ENCODE data around the gene FBXW9. TPM values are rescaled to one million over a fixed set of nuclear protein-coding genes. Genes with fewer than 3 reads are reported as not detected.
A peak's percentile ranks its signal among the peaks of the same experiment; 100 is the strongest.
"Not testable (repeated sequence)": the region's sequence is repeated elsewhere in the genome, so short reads cannot be mapped to it uniquely, and the experiment has no call there.

FBXW9 gene
- total RNA-seq, 1 donor from 2014 or later, result 1.8 TPM

DNA sequence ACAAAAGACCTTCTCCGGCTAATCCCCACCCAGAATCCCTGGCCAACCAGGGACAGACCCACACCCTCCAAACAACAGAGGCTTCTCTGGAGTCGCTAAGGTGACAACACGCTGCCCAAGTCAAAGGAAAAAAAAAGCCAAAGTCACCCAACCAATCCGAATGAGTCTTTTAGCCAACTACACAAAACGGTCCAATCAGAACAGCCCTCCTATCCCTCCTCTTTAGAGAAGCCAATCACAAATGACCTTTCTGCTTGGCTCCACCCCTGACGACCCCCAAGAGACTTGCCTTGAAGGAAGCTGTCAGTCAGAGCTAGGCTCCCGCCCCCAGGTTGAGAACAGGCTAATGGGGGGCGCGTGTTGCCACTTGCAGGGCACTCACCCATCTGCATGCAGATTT is 6.6 kb upstream of the FBXW9 start:
- intact Hi-C loops (cut with micrococcal nuclease), result no loop called here
- TF ChIP-seq, protein P1, sequence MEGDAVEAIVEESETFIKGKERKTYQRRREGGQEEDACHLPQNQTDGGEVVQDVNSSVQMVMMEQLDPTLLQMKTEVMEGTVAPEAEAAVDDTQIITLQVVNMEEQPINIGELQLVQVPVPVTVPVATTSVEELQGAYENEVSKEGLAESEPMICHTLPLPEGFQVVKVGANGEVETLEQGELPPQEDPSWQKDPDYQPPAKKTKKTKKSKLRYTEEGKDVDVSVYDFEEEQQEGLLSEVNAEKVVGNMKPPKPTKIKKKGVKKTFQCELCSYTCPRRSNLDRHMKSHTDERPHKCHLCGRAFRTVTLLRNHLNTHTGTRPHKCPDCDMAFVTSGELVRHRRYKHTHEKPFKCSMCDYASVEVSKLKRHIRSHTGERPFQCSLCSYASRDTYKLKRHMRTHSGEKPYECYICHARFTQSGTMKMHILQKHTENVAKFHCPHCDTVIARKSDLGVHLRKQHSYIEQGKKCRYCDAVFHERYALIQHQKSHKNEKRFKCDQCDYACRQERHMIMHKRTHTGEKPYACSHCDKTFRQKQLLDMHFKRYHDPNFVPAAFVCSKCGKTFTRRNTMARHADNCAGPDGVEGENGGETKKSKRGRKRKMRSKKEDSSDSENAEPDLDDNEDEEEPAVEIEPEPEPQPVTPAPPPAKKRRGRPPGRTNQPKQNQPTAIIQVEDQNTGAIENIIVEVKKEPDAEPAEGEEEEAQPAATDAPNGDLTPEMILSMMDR (IDR thresholded peaks at IDR 0.05; ENCODE audit: borderline replicate concordance), result no peak
- no peak for DNase-seq

DNA sequence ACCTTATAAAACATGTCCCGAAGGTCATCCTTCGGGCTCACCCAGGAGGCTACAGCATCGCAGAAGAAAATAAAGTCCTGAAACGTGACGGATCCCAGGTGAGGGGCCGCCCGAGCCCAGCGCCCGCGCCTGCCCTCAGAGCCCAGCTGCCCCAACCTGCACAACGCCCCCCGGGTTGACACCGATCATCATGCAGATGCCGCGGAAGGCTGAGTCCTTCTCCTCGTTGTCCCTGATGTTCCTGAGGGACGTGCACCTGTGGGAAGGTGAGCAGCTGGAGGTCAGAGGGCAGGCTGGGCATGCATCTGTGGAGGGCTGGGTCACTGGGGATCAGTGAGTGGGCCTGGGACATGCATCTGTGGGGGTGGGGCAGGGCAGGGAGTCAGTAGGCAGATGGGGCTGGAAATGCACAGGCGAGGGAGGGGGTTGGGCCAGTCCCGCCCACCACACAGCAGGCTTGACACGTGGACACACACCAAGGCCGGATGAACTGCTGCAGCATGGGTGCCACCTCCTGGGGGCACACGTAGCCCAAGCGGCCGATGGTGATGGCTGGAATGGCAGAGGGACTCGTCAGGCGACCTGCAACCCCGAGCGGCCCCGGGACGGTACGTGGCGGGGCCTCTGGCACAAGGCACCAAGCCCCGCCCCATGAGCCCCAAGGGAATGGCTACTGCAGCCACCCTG is 5.3 kb upstream of the FBXW9 start:
- H3K27ac ChIP-seq (replicated peaks), result no peak overlapping the region
- peaks cover 7% of the 10 kb centered on the region for H3K4me1 ChIP-seq
- intact Hi-C loops (cut with micrococcal nuclease), result no loop called here
- no peak for DNase-seq
- peaks cover 80% of the 10 kb centered on the region for H3K36me3 ChIP-seq
- H3K27me3 ChIP-seq (ENCODE audit: low read depth), result no peaks in the 10 kb centered on the region
- no peak overlapping the region for H3K4me3 ChIP-seq
- TF ChIP-seq, protein P1 (IDR thresholded peaks at IDR 0.05; ENCODE audit: borderline replicate concordance), result no peak
- no peaks in the 10 kb centered on the region for H3K9me3 ChIP-seq (replicated peaks)

More for the DNA sequence above, 6.6 kb upstream of the FBXW9 start:
- Histone ChIP-seq H3K27me3 (ENCODE audit: low read depth) (no peaks in the 10 kb centered on the region), H3K36me3 (peaks cover 92% of the 10 kb centered on the region), H3K9me3 (replicated peaks) (no peaks in the 10 kb centered on the region), H3K4me3 (no peak overlapping the region), H3K27ac (replicated peaks) (no peak overlapping the region), H3K4me1 (no peaks in the 10 kb centered on the region)

DNA sequence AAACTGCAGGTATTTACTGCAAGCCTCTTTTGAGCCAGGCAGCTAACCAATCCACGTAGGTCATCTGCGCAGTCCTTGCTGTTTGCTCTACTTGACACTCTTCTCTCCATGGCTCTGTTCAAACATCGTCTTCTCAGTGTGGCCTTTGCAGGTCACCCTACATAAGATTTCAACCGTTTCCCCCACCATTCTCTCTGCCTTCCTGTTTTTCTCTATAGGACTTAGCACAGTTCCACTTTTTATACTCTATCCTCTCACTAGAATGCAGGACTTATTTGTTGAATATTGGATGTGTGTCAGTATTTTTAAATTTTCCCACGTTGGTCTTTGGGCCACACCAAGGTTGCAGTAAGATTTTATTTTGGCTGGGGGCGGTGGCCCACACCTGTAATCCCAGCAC is 1.7 kb upstream of the FBXW9 start:
- TF ChIP-seq, protein P1 (IDR thresholded peaks at IDR 0.05; ENCODE audit: borderline replicate concordance), result no peak
- Histone ChIP-seq H3K27ac (replicated peaks) (no peak overlapping the region), H3K4me3 (no peak overlapping the region), H3K9me3 (replicated peaks) (no peaks in the 10 kb centered on the region), H3K4me1 (peaks cover 23% of the 10 kb centered on the region), H3K36me3 (peaks cover 44% of the 10 kb centered on the region), H3K27me3 (ENCODE audit: low read depth) (no peaks in the 10 kb centered on the region)
- intact Hi-C loops (cut with micrococcal nuclease), result no loop called here
- DNase-seq, result no peak

DNA sequence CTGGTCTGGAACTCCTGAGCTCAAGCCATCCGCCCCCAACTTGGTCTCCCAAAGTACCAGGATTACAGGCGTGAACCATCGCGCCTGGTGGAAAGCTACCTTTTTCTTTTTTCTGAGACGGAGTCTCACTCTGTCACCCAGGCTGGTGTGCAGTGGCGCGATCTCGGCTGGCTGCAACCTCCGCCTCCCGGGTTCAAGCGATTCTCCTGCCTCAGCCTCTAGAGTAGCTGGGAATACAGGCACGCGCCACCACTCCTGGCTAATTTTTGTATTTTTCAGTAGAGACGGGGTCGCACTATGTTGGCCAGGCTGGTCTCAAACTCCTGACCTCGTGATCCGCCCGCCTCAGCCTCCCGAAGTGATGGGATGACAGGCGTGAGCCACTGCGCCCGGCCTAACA is 994 bp upstream of the FBXW9 start:
- Histone ChIP-seq H3K36me3 (peaks cover 37% of the 10 kb centered on the region), H3K4me3 (peak overlapping the region; percentile 77), H3K4me1 (peaks cover 23% of the 10 kb centered on the region)
- H3K27ac ChIP-seq (replicated peaks); intact Hi-C loops (cut with micrococcal nuclease); DNase-seq; H3K27me3 ChIP-seq (ENCODE audit: low read depth); H3K9me3 ChIP-seq (replicated peaks): not testable (repeated sequence)

DNA sequence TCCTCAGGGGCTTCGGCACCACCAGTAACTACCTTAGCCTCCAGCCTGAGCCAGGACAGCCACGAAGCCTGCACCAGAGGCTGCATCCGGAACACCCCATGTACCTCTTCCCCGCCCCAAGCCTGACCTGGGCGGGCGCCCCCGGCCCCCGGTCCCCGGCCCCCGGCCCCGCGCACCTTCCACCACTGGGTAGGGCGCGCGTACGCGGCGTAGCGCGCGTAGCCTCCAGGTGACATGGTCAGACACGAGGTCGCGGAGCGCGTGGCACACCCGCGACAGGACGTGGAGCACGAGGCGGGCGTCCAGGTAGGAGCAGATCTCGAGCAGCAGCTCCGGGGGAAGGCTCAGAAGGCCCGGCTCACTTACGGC is 450 bp downstream of the FBXW9 start:
- DNase-seq, result no peak
- peaks cover 23% of the 10 kb centered on the region for H3K36me3 ChIP-seq
- no peaks in the 10 kb centered on the region for H3K9me3 ChIP-seq (replicated peaks)
- peak overlapping the region; percentile 77 for H3K4me3 ChIP-seq
- H3K27me3 ChIP-seq (ENCODE audit: low read depth), result no peaks in the 10 kb centered on the region
- intact Hi-C loops (cut with micrococcal nuclease), result no loop called here
- TF ChIP-seq, protein P1 (IDR thresholded peaks at IDR 0.05; ENCODE audit: borderline replicate concordance), result no peak
- H3K27ac ChIP-seq (replicated peaks), result peak overlapping the region; percentile 92
- H3K4me1 ChIP-seq, result peaks cover 23% of the 10 kb centered on the region

DNA sequence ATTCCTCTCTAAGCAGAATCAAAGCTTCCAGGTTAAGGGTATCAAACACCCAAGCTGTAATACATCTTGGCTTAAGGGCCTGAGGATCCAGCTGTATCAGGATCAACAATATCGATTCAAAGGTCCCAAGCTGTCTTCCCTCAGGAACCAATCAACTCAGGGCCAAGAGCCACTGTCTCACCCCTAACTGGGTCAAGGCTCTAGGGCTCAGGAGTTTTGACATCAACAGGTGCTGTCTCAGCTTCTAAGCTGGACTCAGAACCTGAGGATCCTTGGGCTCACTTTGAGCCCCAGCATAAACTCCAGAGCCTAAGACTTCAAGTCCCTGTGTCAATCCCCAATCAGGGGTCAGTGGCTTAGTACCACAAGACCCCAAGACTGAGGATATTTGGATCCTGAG is 917 bp downstream of the FBXW9 start:
- no peaks in the 10 kb centered on the region for H3K27me3 ChIP-seq (ENCODE audit: low read depth)
- TF ChIP-seq, protein P1 (IDR thresholded peaks at IDR 0.05; ENCODE audit: borderline replicate concordance), result no peak
- peaks cover 18% of the 10 kb centered on the region for H3K36me3 ChIP-seq
- H3K27ac ChIP-seq (replicated peaks), result no peak overlapping the region
- intact Hi-C loops (cut with micrococcal nuclease), result no loop called here
- DNase-seq, result no peak
- peak overlapping the region; percentile 77 for H3K4me3 ChIP-seq
- H3K4me1 ChIP-seq, result peaks cover 23% of the 10 kb centered on the region
- no peaks in the 10 kb centered on the region for H3K9me3 ChIP-seq (replicated peaks)
